Mammary epithelial cell (primary cell): Measurements from ENCODE around the gene TAF4.

ENCODE experiments used
- CTCF ChIP-seq, 2 donors: IDR thresholded peaks in 1 of 2; conservative IDR thresholded peaks in 1 of 2; 2 replicates each; pipeline ENCODE4 v1.5.1; 2011 to 2012; ENCODE audit warnings: inconsistent platforms in 2 of 2, low read length in 2 of 2, mild to moderate bottlenecking in 2 of 2, control low read depth in 1 of 2, low read depth in 1 of 2; ENCODE audit not compliant: insufficient read depth in 1 of 2; ENCODE audit errors: extremely low read depth in 1 of 2
- EZH2 ChIP-seq: IDR thresholded peaks from 2 replicates; pipeline ENCODE4 v1.6.1; 2012; ENCODE audit warnings: low read length, inconsistent platforms, borderline replicate concordance

DNA sequence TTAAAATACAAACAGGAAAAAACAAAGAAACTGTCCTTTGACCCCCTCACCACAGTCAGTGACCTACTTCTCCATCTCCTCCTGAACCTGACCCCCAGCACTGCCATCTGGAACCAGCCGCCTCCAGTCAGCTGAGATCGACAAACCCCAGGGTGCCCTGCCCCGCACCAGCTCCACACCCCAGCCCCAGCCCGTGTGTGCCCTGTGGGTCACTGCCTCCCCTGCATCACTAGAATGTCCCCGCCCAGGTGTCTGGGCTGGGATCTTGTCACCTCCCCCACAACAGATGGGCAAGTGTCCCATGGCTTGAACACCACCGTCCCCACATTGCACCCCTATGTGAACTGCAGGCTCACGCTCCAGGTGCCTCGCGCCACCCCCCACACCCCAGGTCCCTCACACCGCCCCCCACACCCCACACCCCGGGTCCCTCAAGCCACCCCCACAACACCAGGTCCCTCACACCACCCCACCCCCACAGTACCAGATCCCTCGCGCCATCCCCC is 13.3 kb downstream of the TAF4 start:
- TF ChIP-seq CTCF (conservative IDR thresholded peaks at IDR 0.05 in 1 of 2, IDR thresholded peaks at IDR 0.05 in 1 of 2; ENCODE audit: extremely low read depth in 1 of 2, insufficient read depth in 1 of 2, low read depth in 1 of 2, low read length in 2 of 2) (no peak), EZH2 (no peak)
